OCI-LY1 (cell line): ENCODE measurements around the gene AP3M1.

ENCODE experiments used
- H2AFZ ChIP-seq: fragments of 200-600 bp; sonication (generic), shearing (Covaris generic); 2 replicates; pipeline ENCODE4 v1.6.0; 2014; ENCODE audit warnings: antibody characterized with exemption, mild to moderate bottlenecking, low read length
- H3F3A ChIP-seq: fragments of 200-600 bp; sonication (generic), shearing (Covaris generic); 2 replicates; pipeline ENCODE4 v1.6.0; 2014; ENCODE audit warnings: mild to moderate bottlenecking, antibody characterized with exemption, low read length, moderate library complexity; ENCODE audit not compliant: insufficient read depth
- H3K27ac ChIP-seq: fragments of 200-600 bp; sonication (generic); 2 replicates; pipeline ENCODE4 v1.5.1; 2014; ENCODE audit warnings: low read length, mixed run types, mild to moderate bottlenecking, low read depth; ENCODE audit not compliant: poor library complexity, severe bottlenecking
- H3K27me3 ChIP-seq: fragments of 200-600 bp; sonication (generic); 2 replicates; pipeline ENCODE4 v1.6.0; 2014; ENCODE audit warnings: antibody characterized with exemption, mild to moderate bottlenecking, low read length, moderate library complexity; ENCODE audit not compliant: insufficient read depth
- H3K36me3 ChIP-seq: fragments of 200-600 bp; sonication (generic); 2 replicates; pipeline ENCODE4 v1.6.1; 2014; ENCODE audit warnings: mild to moderate bottlenecking, antibody characterized with exemption, low read length, moderate library complexity, mixed read lengths; ENCODE audit not compliant: insufficient read depth
- H3K4me1 ChIP-seq: fragments of 200-600 bp; sonication (generic); 2 replicates; pipeline ENCODE4 v1.5.1; 2014; ENCODE audit warnings: mild to moderate bottlenecking, low read length, moderate library complexity; ENCODE audit not compliant: insufficient read depth, severe bottlenecking
- H3K4me2 ChIP-seq: fragments of 200-600 bp; sonication (generic), shearing (Covaris generic); 2 replicates; pipeline ENCODE4 v1.6.1; 2014; ENCODE audit warnings: low read length
- H3K4me3 ChIP-seq: fragments of 200-600 bp; sonication (generic); 2 replicates; pipeline ENCODE4 v1.5.1; 2014; ENCODE audit warnings: low read length, low read depth, mild to moderate bottlenecking, mixed read lengths; ENCODE audit not compliant: poor library complexity, severe bottlenecking
- H3K79me2 ChIP-seq: fragments of 200-600 bp; shearing (Covaris generic); 2 replicates; pipeline ENCODE4 v1.6.1; 2016; ENCODE audit warnings: mixed run types, low read length, mixed read lengths; ENCODE audit not compliant: insufficient read depth
- H3K9ac ChIP-seq: fragments of 200-600 bp; sonication (generic), shearing (Covaris generic); 2 replicates; pipeline ENCODE4 v1.6.1; 2014; ENCODE audit warnings: mild to moderate bottlenecking, low read length, mixed read lengths
- H3K9me2 ChIP-seq: fragments of 200-600 bp; sonication (generic), shearing (Covaris generic); 2 replicates; pipeline ENCODE4 v1.6.1; 2014; ENCODE audit warnings: low read depth, mild to moderate bottlenecking, low read length, mixed read lengths
- H3K9me3 ChIP-seq: fragments of 200-600 bp; shearing (Covaris generic); 2 replicates; pipeline ENCODE4 v1.6.1; 2014; ENCODE audit warnings: low read length, mixed read lengths
- H4K20me1 ChIP-seq: fragments of 200-600 bp; sonication (generic), shearing (Covaris generic); 2 replicates; pipeline ENCODE4 v1.6.0; 2016; ENCODE audit warnings: mild to moderate bottlenecking, low read length; ENCODE audit not compliant: insufficient read depth
- EZH2 ChIP-seq: fragments of 200-600 bp; sonication (generic), shearing (Covaris generic); IDR thresholded peaks from 2 replicates; pipeline ENCODE4 v1.8.0; 2017; ENCODE audit warnings: borderline replicate concordance, mixed run types, mild to moderate bottlenecking, antibody characterized with exemption, low read length, moderate library complexity, mixed read lengths
- TF ChIP-seq, protein P1 (sequence below): fragments of 200-600 bp; sonication (generic), shearing (Covaris generic); IDR thresholded peaks from 2 replicates; pipeline ENCODE4 v1.5.1; 2017; ENCODE audit warnings: mild to moderate bottlenecking, antibody characterized with exemption, low read length, moderate library complexity, mixed read lengths

The AP3M1 gene

DNA sequence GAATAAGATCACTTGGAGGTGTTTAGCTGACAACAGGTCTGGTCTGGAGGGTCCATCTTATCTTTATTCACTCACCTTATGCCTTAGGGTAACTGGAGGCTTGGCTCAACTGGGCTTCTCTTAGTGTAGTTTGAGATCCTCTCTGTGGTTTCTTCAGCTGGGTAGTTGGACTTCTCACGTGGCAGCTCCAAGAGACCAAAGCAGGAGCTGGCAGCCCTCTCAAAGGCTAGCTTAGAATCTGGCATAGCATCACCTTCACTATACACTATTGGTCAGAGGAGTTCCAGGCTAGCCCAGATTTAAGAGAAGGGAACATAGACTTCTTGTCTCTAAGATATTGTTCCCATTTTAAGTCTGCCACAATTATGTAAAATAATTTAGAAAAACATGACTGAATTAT lies 16.8 kb upstream of the AP3M1 start:
- no peaks in the 10 kb centered on the region for H3K9me3 ChIP-seq
- H3K4me2 ChIP-seq, result no peak overlapping the region
- H3K4me1 ChIP-seq, result peaks cover 10% of the 10 kb centered on the region
- H3K27me3 ChIP-seq, result no peaks in the 10 kb centered on the region
- no peaks in the 10 kb centered on the region; the same call in 1 of the 2 replicates for H3K36me3 ChIP-seq
- H3K9ac ChIP-seq, result no peak overlapping the region
- no peak overlapping the region for H3K27ac ChIP-seq
- no peaks in the 10 kb centered on the region for H3F3A ChIP-seq
- H2AFZ ChIP-seq, result no peak overlapping the region
- no peaks in the 10 kb centered on the region for H4K20me1 ChIP-seq
- H3K79me2 ChIP-seq, result no peaks in the 10 kb centered on the region
- H3K4me3 ChIP-seq, result no peak overlapping the region
- no peaks in the 10 kb centered on the region for H3K9me2 ChIP-seq
- no peak for TF ChIP-seq EZH2
- TF ChIP-seq, protein P1, sequence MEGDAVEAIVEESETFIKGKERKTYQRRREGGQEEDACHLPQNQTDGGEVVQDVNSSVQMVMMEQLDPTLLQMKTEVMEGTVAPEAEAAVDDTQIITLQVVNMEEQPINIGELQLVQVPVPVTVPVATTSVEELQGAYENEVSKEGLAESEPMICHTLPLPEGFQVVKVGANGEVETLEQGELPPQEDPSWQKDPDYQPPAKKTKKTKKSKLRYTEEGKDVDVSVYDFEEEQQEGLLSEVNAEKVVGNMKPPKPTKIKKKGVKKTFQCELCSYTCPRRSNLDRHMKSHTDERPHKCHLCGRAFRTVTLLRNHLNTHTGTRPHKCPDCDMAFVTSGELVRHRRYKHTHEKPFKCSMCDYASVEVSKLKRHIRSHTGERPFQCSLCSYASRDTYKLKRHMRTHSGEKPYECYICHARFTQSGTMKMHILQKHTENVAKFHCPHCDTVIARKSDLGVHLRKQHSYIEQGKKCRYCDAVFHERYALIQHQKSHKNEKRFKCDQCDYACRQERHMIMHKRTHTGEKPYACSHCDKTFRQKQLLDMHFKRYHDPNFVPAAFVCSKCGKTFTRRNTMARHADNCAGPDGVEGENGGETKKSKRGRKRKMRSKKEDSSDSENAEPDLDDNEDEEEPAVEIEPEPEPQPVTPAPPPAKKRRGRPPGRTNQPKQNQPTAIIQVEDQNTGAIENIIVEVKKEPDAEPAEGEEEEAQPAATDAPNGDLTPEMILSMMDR, result no peak

- Histone ChIP-seq H3F3A (no peaks in the 10 kb centered on the region), H3K27ac (no peak overlapping the region), H3K4me3 (no peak overlapping the region), H3K9ac (no peak overlapping the region), H3K4me2 (no peak overlapping the region), H2AFZ (no peak overlapping the region), H3K36me3 (no peaks in the 10 kb centered on the region; the same call in 1 of the 2 replicates), H3K79me2 (no peaks in the 10 kb centered on the region), H3K9me2 (no peaks in the 10 kb centered on the region), H3K9me3 (no peaks in the 10 kb centered on the region), H3K4me1 (peaks cover 10% of the 10 kb centered on the region), H3K27me3 (no peaks in the 10 kb centered on the region), H4K20me1 (no peaks in the 10 kb centered on the region)
- no peak for TF ChIP-seq EZH2
- TF ChIP-seq, protein P1, result no peak
Observed at GRCh38 chr10:74165530-74165901, 14.9 kb upstream of the AP3M1 start.

DNA sequence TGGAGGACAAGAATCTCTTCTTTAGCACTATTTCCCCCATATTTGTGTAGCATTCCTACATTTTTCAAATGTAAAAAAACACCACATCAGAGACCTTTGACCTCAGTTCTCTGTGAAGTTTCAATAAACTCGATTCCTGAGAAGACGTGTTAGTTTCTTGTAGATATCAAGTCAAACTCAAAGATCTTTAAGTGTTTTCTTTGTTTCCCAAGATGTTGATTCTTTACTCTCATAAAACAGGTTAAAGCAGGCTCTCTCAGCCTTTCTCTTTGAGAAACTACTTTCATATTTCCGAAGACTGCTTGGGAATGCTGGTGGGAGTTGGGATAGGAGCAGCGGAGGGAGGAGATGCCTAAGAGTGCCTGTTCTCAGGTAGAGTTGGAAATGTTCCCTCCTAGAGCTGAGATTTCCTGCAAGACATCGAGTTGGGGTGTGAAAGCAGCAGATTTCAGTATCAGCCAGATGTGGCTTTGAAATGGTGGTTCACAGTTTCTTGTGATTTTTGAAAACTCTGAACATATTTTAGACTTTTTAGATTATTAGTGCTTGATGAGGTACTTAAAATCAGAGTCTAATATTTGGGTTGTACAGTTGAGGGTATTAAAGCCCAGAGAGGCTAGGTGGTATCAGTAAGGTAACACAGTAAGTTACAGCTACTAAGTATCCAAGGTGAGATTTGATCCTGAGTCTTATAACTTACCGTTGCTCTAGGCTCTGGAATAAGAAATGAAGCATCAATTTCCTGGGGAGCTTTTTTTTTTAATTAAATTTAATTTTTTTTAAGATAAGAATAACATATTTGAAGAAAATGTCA lies 14.3 kb upstream of the AP3M1 start:
- H3K79me2 ChIP-seq, result no peaks in the 10 kb centered on the region
- no peaks in the 10 kb centered on the region for H3K27me3 ChIP-seq
- H4K20me1 ChIP-seq, result no peaks in the 10 kb centered on the region
- H3K9me2 ChIP-seq, result no peaks in the 10 kb centered on the region
- peaks cover 10% of the 10 kb centered on the region for H3K4me1 ChIP-seq
- no peaks in the 10 kb centered on the region for H3F3A ChIP-seq
- H2AFZ ChIP-seq, result no peak overlapping the region
- no peak overlapping the region for H3K9ac ChIP-seq
- H3K4me3 ChIP-seq, result no peak overlapping the region
- no peaks in the 10 kb centered on the region; the same call in 1 of the 2 replicates for H3K36me3 ChIP-seq
- TF ChIP-seq, protein P1, result no peak
- TF ChIP-seq EZH2, result no peak
- H3K27ac ChIP-seq, result no peak overlapping the region
- no peaks in the 10 kb centered on the region for H3K9me3 ChIP-seq
- no peak overlapping the region for H3K4me2 ChIP-seq
